SW480 (cell line): Measurements from ENCODE around the gene SPPL2C.

Experiments
- DNase-seq: peaks from one replicate; pipeline ENCODE4 v3.0.0-alpha.2; 2016; ENCODE audit warnings: low spot score

SPPL2C gene

GRCh38 chr17:45883063-45883462, 38.4 kb downstream of the SPPL2C start:
- DNase-seq, result no peak

GRCh38 chr17:45886852-45887251, 42.2 kb downstream of the SPPL2C start:
- DNase-seq, result no peak

- DNase-seq, result no peak
Measured at GRCh38 chr17:45888392-45888791, 43.7 kb downstream of the SPPL2C start.

- no peak for DNase-seq
Measured at GRCh38 chr17:45889579-45889978, 44.9 kb downstream of the SPPL2C start.

- no peak for DNase-seq
Measured at GRCh38 chr17:45893725-45894021, 49.0 kb downstream of the SPPL2C start.

GRCh38 chr17:45894022-45894784, 49.5 kb downstream of the SPPL2C start, which contains the start of gene MAPT:
Gene MAPT, plus strand, starts transcription at chr17:45894554. Its CDS starts 67,784 bp downstream, at chr17:45962338.
- DNase-seq, result peak; percentile 84

GRCh38 chr17:45895304-45895968, 50.8 kb downstream of the SPPL2C start:
- peak; percentile 34 for DNase-seq

- DNase-seq, result no peak
Measured at GRCh38 chr17:45895969-45896785, 51.5 kb downstream of the SPPL2C start.
